SK-N-SH treated with all-trans-retinoic acid at 6 μM for 48 hours (cell line): ENCODE data around the gene TFPI.

Source experiments
- ATAC-seq: fragments of 200-7000 bp; cut with Tn5 transposase; 3 replicates; pipeline ENCODE4 v1.9.1; 2020; ENCODE audit warnings: mild to moderate bottlenecking, moderate library complexity
- ARNTL ChIP-seq: fragments of 450-650 bp; formaldehyde crosslinking; IDR thresholded peaks from 2 replicates; pipeline ENCODE4 v1.5.0; 2020; ENCODE audit warnings: low read depth, mild to moderate bottlenecking, moderate library complexity, borderline replicate concordance
- BACH2 ChIP-seq: fragments of 250-450 bp; sonication (Bioruptor Pico); IDR thresholded peaks from 2 replicates; pipeline ENCODE4 v1.9.0; 2021; ENCODE audit warnings: mild to moderate bottlenecking, borderline replicate concordance
- CREB5 ChIP-seq: fragments of 250-450 bp; sonication (Bioruptor Pico); IDR thresholded peaks from 2 replicates; pipeline ENCODE4 v1.5.1; 2020; ENCODE audit warnings: low read depth, mild to moderate bottlenecking, moderate library complexity
- CSDC2 ChIP-seq: fragments of 250-450 bp; sonication (Bioruptor Pico); IDR thresholded peaks from 2 replicates; pipeline ENCODE4 v1.5.0; 2020; ENCODE audit warnings: mild to moderate bottlenecking, moderate library complexity
- CSRNP3 ChIP-seq: fragments of 250-450 bp; sonication (Bioruptor Pico); IDR thresholded peaks from 2 replicates; pipeline ENCODE4 v1.5.1; 2021; ENCODE audit warnings: mild to moderate bottlenecking, moderate library complexity
- ESRRG ChIP-seq: fragments of 250-450 bp; sonication (Bioruptor Pico); IDR thresholded peaks from 2 replicates; pipeline ENCODE4 v1.6.1; 2021; ENCODE audit warnings: mild to moderate bottlenecking
- ISL1 ChIP-seq: fragments of 250-450 bp; sonication (Bioruptor Pico); IDR thresholded peaks from 2 replicates; pipeline ENCODE4 v2.1.2; 2022; ENCODE audit warnings: mild to moderate bottlenecking, moderate library complexity
- OSR1 ChIP-seq: fragments of 250-450 bp; sonication (Bioruptor Pico); IDR thresholded peaks from 2 replicates; pipeline ENCODE4 v1.8.0; 2022; ENCODE audit warnings: moderate library complexity, mild to moderate bottlenecking, inconsistent platforms
- PATZ1 ChIP-seq: fragments of 250-450 bp; sonication (Bioruptor Pico); IDR thresholded peaks from 2 replicates; pipeline ENCODE4 v1.8.0; 2020; ENCODE audit warnings: mild to moderate bottlenecking, moderate library complexity, borderline replicate concordance
- POU6F1 ChIP-seq: fragments of 250-450 bp; sonication (Bioruptor Pico); IDR thresholded peaks from 2 replicates; pipeline ENCODE4 v1.8.0; 2021; ENCODE audit warnings: low read depth, mild to moderate bottlenecking, moderate library complexity, borderline replicate concordance
- PPARA ChIP-seq: fragments of 250-450 bp; sonication (Bioruptor Pico); IDR thresholded peaks from 2 replicates; pipeline ENCODE4 v1.5.0; 2020; ENCODE audit warnings: mild to moderate bottlenecking, borderline replicate concordance
- RARB ChIP-seq: fragments of 250-450 bp; sonication (Bioruptor Pico); IDR thresholded peaks from 2 replicates; pipeline ENCODE4 v1.8.0; 2021; ENCODE audit warnings: mild to moderate bottlenecking, moderate library complexity
- SNAI2 ChIP-seq: fragments of 250-450 bp; sonication (Bioruptor Pico); IDR thresholded peaks from 2 replicates; pipeline ENCODE4 v1.5.0; 2020; ENCODE audit warnings: mild to moderate bottlenecking, moderate library complexity
- TCF4 ChIP-seq: fragments of 250-450 bp; sonication (Bioruptor Pico); IDR thresholded peaks from 2 replicates; pipeline ENCODE4 v1.8.0; 2021; ENCODE audit warnings: mild to moderate bottlenecking, moderate library complexity, borderline replicate concordance
- TOX ChIP-seq: fragments of 250-450 bp; sonication (Bioruptor Pico); IDR thresholded peaks from 2 replicates; pipeline ENCODE4 v1.8.0; 2021; ENCODE audit warnings: mild to moderate bottlenecking, moderate library complexity, borderline replicate concordance
- TSHZ2 ChIP-seq: fragments of 250-450 bp; sonication (Bioruptor Pico); IDR thresholded peaks from 2 replicates; pipeline ENCODE4 v1.5.0; 2020; ENCODE audit warnings: mild to moderate bottlenecking, moderate library complexity
- ZC3H10 ChIP-seq: fragments of 250-450 bp; sonication (Bioruptor Pico); IDR thresholded peaks from 2 replicates; pipeline ENCODE4 v1.5.1; 2021; ENCODE audit warnings: mild to moderate bottlenecking, moderate library complexity
- ZFP3 ChIP-seq: fragments of 250-450 bp; sonication (Bioruptor Pico); IDR thresholded peaks from 2 replicates; pipeline ENCODE4 v1.5.0; 2020; ENCODE audit warnings: mild to moderate bottlenecking, moderate library complexity
- ZFP30 ChIP-seq: fragments of 450-650 bp; formaldehyde crosslinking; IDR thresholded peaks from 2 replicates; pipeline ENCODE4 v1.5.0; 2022; ENCODE audit warnings: mild to moderate bottlenecking, moderate library complexity
- ZNF70 ChIP-seq: fragments of 450-650 bp; formaldehyde crosslinking; IDR thresholded peaks from 2 replicates; pipeline ENCODE4 v1.5.0; 2020; ENCODE audit warnings: mild to moderate bottlenecking, moderate library complexity
- ZNF8 ChIP-seq: fragments of 450-650 bp; formaldehyde crosslinking; IDR thresholded peaks from 2 replicates; pipeline ENCODE4 v1.5.0; 2020; ENCODE audit warnings: mild to moderate bottlenecking, moderate library complexity

Gene TFPI

GRCh38 chr2:187549951-187550555 is 4.2 kb downstream of the TFPI start:
- TF ChIP-seq CSRNP3 (CRISPR knock-in tag) (no peak), ARNTL (CRISPR knock-in tag) (no peak), ZNF70 (CRISPR knock-in tag) (no peak), ZC3H10 (CRISPR knock-in tag) (no peak), PATZ1 (CRISPR knock-in tag) (no peak), RARB (CRISPR knock-in tag) (no peak), SNAI2 (CRISPR knock-in tag) (no peak), ISL1 (no peak), TCF4 (CRISPR knock-in tag) (no peak), POU6F1 (no peak), TOX (CRISPR knock-in tag) (no peak), ZFP3 (CRISPR knock-in tag) (no peak), OSR1 (CRISPR knock-in tag) (no peak), CSDC2 (CRISPR knock-in tag) (no peak), TSHZ2 (CRISPR knock-in tag) (no peak), ESRRG (CRISPR knock-in tag) (no peak)

GRCh38 chr2:187549193-187549592 is 5.0 kb downstream of the TFPI start:
- no peak for ATAC-seq
- TF ChIP-seq ARNTL (CRISPR knock-in tag): no peak

More at GRCh38 chr2:187549951-187550555, 4.2 kb downstream of the TFPI start:
- no peak for ATAC-seq

GRCh38 chr2:187548656-187549055 is 5.6 kb downstream of the TFPI start:
- no peak for ATAC-seq
- TF ChIP-seq PPARA (CRISPR knock-in tag) (no peak), CREB5 (CRISPR knock-in tag) (no peak), TOX (CRISPR knock-in tag) (no peak), ZFP3 (CRISPR knock-in tag) (no peak), POU6F1 (no peak), ZNF70 (CRISPR knock-in tag) (no peak), ZNF8 (CRISPR knock-in tag) (no peak), TCF4 (CRISPR knock-in tag) (no peak), SNAI2 (CRISPR knock-in tag) (no peak), TSHZ2 (CRISPR knock-in tag) (no peak), ZFP30 (CRISPR knock-in tag) (no peak), BACH2 (CRISPR knock-in tag) (no peak), CSRNP3 (CRISPR knock-in tag) (no peak)
